Keratinocyte (primary cell): Measurements from ENCODE around the gene EPS8L2.

Experiments used
- CTCF ChIP-seq, 3 experiments: IDR thresholded peaks in 1 of 3; conservative IDR thresholded peaks in 1 of 3; optimal IDR thresholded peaks in 1 of 3; 2 replicates in 2 of 3; 3 replicates in 1 of 3; pipeline versions ENCODE3 to v1.5.1; 2011; ENCODE audit warnings: low read length in 3 of 3, mild to moderate bottlenecking in 3 of 3, moderate library complexity in 2 of 3, control low read depth in 1 of 3, inconsistent platforms in 1 of 3; ENCODE audit not compliant: insufficient read depth in 2 of 3; ENCODE audit errors: extremely low read depth in 1 of 3
- EZH2 ChIP-seq: IDR thresholded peaks from one replicate; pipeline ENCODE4 v1.6.1; 2012; ENCODE audit warnings: inconsistent platforms, mild to moderate bottlenecking, low read length, moderate library complexity

- TF ChIP-seq CTCF (optimal IDR thresholded peaks at IDR 0.05 in 1 of 3, IDR thresholded peaks at IDR 0.05 in 1 of 3, conservative IDR thresholded peaks at IDR 0.05 in 1 of 3; ENCODE audit: extremely low read depth in 1 of 3, insufficient read depth in 2 of 3, low read length in 3 of 3), result no peak
- TF ChIP-seq EZH2, result no peak
These were observed 57.0 kb downstream of the EPS8L2 start for GRCh38 chr11:763073-763463.
